HG02642 (cell line): ENCODE measurements around the gene MIR17HG.
"Not testable (repeated sequence)": the region's sequence is repeated elsewhere in the genome, so short reads cannot be mapped to it uniquely, and the experiment has no call there.

Experiments
- ATAC-seq: cut with Tn5 transposase; IDR thresholded peaks from one replicate; pipeline ENCODE4 v1.9.1; 2021; ENCODE audit warnings: mild to moderate bottlenecking; ENCODE audit not compliant: unreplicated experiment, poor library complexity

MIR17HG gene

GRCh38 chr13:91347202-91347995 is at the start of gene MIR17HG:
TSS of gene MIR17HG (plus strand) at chr13:91347687.
- peak; percentile 60 for ATAC-seq

GRCh38 chr13:91298060-91298459 is 49.4 kb upstream of the MIR17HG start:
- no peak for ATAC-seq

- peak; percentile 93 for ATAC-seq
Measured at GRCh38 chr13:91302111-91302510, 45.4 kb upstream of the MIR17HG start.

GRCh38 chr13:91303031-91303430 is 44.5 kb upstream of the MIR17HG start:
- no peak for ATAC-seq

GRCh38 chr13:91304741-91305140 is 42.7 kb upstream of the MIR17HG start:
- no peak for ATAC-seq

GRCh38 chr13:91305652-91306051 is 41.8 kb upstream of the MIR17HG start:
- no peak for ATAC-seq

- ATAC-seq = no peak
Measured at GRCh38 chr13:91307887-91308286, 39.6 kb upstream of the MIR17HG start.

- no peak for ATAC-seq
Measured at GRCh38 chr13:91308299-91308698, 39.2 kb upstream of the MIR17HG start.

GRCh38 chr13:91311491-91311890 is 36.0 kb upstream of the MIR17HG start:
- ATAC-seq = no peak

- ATAC-seq = peak; percentile 32
Measured at GRCh38 chr13:91312324-91312723, 35.2 kb upstream of the MIR17HG start.

- ATAC-seq = peak; percentile 83
Measured at GRCh38 chr13:91313103-91313502, 34.4 kb upstream of the MIR17HG start.

- peak; percentile 64 for ATAC-seq
Measured at GRCh38 chr13:91313581-91313980, 33.9 kb upstream of the MIR17HG start.

GRCh38 chr13:91314888-91315287 is 32.6 kb upstream of the MIR17HG start:
- ATAC-seq = no peak

GRCh38 chr13:91318886-91319285 is 28.6 kb upstream of the MIR17HG start:
- no peak for ATAC-seq

- no peak for ATAC-seq
Measured at GRCh38 chr13:91319996-91320395, 27.5 kb upstream of the MIR17HG start.

- not testable (repeated sequence) for ATAC-seq
Measured at GRCh38 chr13:91320990-91321389, 26.5 kb upstream of the MIR17HG start.

GRCh38 chr13:91323349-91323748 is 24.1 kb upstream of the MIR17HG start:
- ATAC-seq = no peak

- ATAC-seq = no peak
Measured at GRCh38 chr13:91326146-91326545, 21.3 kb upstream of the MIR17HG start.

- no peak for ATAC-seq
Measured at GRCh38 chr13:91328726-91329125, 18.8 kb upstream of the MIR17HG start.

GRCh38 chr13:91329733-91330132 is 17.8 kb upstream of the MIR17HG start:
- no peak for ATAC-seq

- peak; percentile 82 for ATAC-seq
Measured at GRCh38 chr13:91331047-91331915, 16.2 kb upstream of the MIR17HG start.
